ENCODE data around the gene C1orf174. TPM values are rescaled to one million over a fixed set of nuclear protein-coding genes. Genes with fewer than 3 reads are reported as not detected.

C1orf174 gene
- total and polyA plus RNA-seq, 2 of the 13 experiments (the other 11 are each of a cell fraction or from before 2014, with no cell fraction given) = 21.6 to 31.4 TPM

GRCh38 chr1:3902571-3903091, 2.6 kb upstream of the C1orf174 start:
- H3K9me3 ChIP-seq (ENCODE audit: low read length) = peaks cover 4% of the 10 kb centered on the region; the same call in 1 of the 2 replicates
- in situ Hi-C loops (cut with HindIII; ENCODE audit: extremely low pct_ligation_motif_present, low pct_unique_long_range_greater_than_20kb) = loop anchor here (25.0 kb wide), 1 partner anchor 160 kb away; no protein-coding TSS in a partner anchor
- FAIRE-seq (no peak), ATAC-seq (no peak), DNase-seq (ENCODE audit: low spot score) (no peak)
- TF ChIP-seq ZNF317 (CRISPR knock-in tag; IDR thresholded peaks at IDR 0.05) (peak; percentile 97), ZFP36L2 (CRISPR knock-in tag; IDR thresholded peaks at IDR 0.05) (no peak), PPARG (CRISPR knock-in tag; conservative IDR thresholded peaks at IDR 0.05) (no peak), BCLAF1 (IDR thresholded peaks at IDR 0.05) (no peak), HOXA9 (CRISPR knock-in tag; IDR thresholded peaks at IDR 0.05; ENCODE audit: borderline replicate concordance) (no peak), TEAD2 (CRISPR knock-in tag; IDR thresholded peaks at IDR 0.05) (no peak), ZFP36L1 (CRISPR knock-in tag; IDR thresholded peaks at IDR 0.05) (no peak), GFI1 (CRISPR knock-in tag; IDR thresholded peaks at IDR 0.05; ENCODE audit: borderline replicate concordance) (no peak), ZNF577 (CRISPR knock-in tag; IDR thresholded peaks at IDR 0.05; ENCODE audit: borderline replicate concordance, low read depth) (no peak), ZNF280B (CRISPR knock-in tag; IDR thresholded peaks at IDR 0.05; ENCODE audit: borderline replicate concordance) (no peak), KAT2B (IDR thresholded peaks at IDR 0.05; ENCODE audit: borderline replicate concordance, low read depth, low read length) (no peak), ZNF432 (CRISPR knock-in tag; IDR thresholded peaks at IDR 0.05; ENCODE audit: borderline replicate concordance) (no peak), ZNF619 (CRISPR knock-in tag; IDR thresholded peaks at IDR 0.05) (no peak), JUND (CRISPR knock-in tag; IDR thresholded peaks at IDR 0.05) (0 out of 2 replicates have a peak, but pooled peaks have one; percentile 18), ISL2 (CRISPR knock-in tag; IDR thresholded peaks at IDR 0.05) (no peak), MEIS1 (CRISPR knock-in tag; IDR thresholded peaks at IDR 0.05; ENCODE audit: borderline replicate concordance) (no peak), GABPB1 (CRISPR knock-in tag; IDR thresholded peaks at IDR 0.05) (no peak)
- peak overlapping the region; percentile 57 for H3K27ac ChIP-seq (ENCODE audit: extremely low read length, insufficient read depth, low read length)
- ChIA-PET POLR2A (interaction anchor here (1.0 to 1.6 kb wide), 3 partner anchors 40 to 107 kb away, joined by 3 to 5 read pairs (median 4); partner anchors contain the start of genes DFFB and LRRC47), CTCF (ENCODE audit: low intra/inter-chr PET ratio, low total read pairs) (no interaction called here)
- BruUV-seq (replicated peaks) = no TSS peak
- 0 out of 6 replicates have a peak overlapping the region, but pooled peaks of 1 of the 3 experiments have one; percentile 1 for H3K4me3 ChIP-seq (replicated peaks in 1 of 3; ENCODE audit: insufficient read depth in 1 of 3, low read depth in 2 of 3, low read length in 3 of 3)
- no peaks in the 10 kb centered on the region for H4K20me1 ChIP-seq (ENCODE audit: insufficient read depth, low read length)
- no peaks in the 10 kb centered on the region; a peak in 1 of 5 replicates for H3K27me3 ChIP-seq (ENCODE audit: control insufficient read depth in 1 of 2, insufficient read depth in 2 of 2, low read length in 2 of 2)
- peak overlapping the region; percentile 64 for H3K4me2 ChIP-seq (ENCODE audit: low read depth, low read length)
- H3K79me2 ChIP-seq (ENCODE audit: insufficient read depth, low read length) = peaks cover 25% of the 10 kb centered on the region
- peaks cover 54% of the 10 kb centered on the region for H3K4me1 ChIP-seq (ENCODE audit: insufficient read depth, low read length)
- no peak overlapping the region for H2AFZ ChIP-seq (ENCODE audit: low read length)
- WGBS (ENCODE audit: low lambda C conversion rate) = 35% methylated on average over 10 of the region's 10 CpGs
- H3K9ac ChIP-seq (ENCODE audit: insufficient read depth, low read depth, low read length) = 0 out of 2 replicates have a peak overlapping the region, but pooled peaks have one; percentile 30
- intact Hi-C loops (cut with micrococcal nuclease; ENCODE audit: unreplicated experiment) = loop anchor here (10.0 kb wide), 1 partner anchor 128 kb away; the partner anchor contains the start of gene SMIM1
- H3K36me3 ChIP-seq (replicated peaks in 1 of 2; ENCODE audit: control insufficient read depth in 1 of 2, insufficient read depth in 2 of 2, low read length in 2 of 2) = no peaks in the 10 kb centered on the region
